A673 (cell line): Measurements from ENCODE around the gene RBMY1E. TPM values are rescaled to one million over a fixed set of nuclear protein-coding genes. Genes with fewer than 3 reads are reported as not detected.
"Not testable (repeated sequence)": the region's sequence is repeated elsewhere in the genome, so short reads cannot be mapped to it uniquely, and the experiment has no call there.

Source experiments
- Bru-seq: library from RNA; stranded (reverse); fragments of 400-500 nt; gene quantifications from one replicate; lab custom pipeline; 2021; lab: Mats Ljungman, UMichigan
- BruChase-seq, 2 experiments: library from RNA; stranded (reverse); fragments of 400-500 nt; gene quantifications; one replicate each; lab custom pipeline; 2021; lab: Mats Ljungman, UMichigan
- BruUV-seq: library from RNA; stranded (reverse); fragments of 400-500 nt; replicated peaks from 2 replicates; lab custom pipeline; 2021; lab: Mats Ljungman, UMichigan
- CTCF ChIA-PET: fragments of 300-600 bp; sonication (Branson Sonifier 250); formaldehyde crosslinking; loops from one replicate; lab custom pipeline; 2022; ENCODE audit warnings: antibody characterized with exemption; lab: Charles Lee
- POLR2A ChIA-PET: fragments of 300-600 bp; sonication (Branson Sonifier 250); formaldehyde crosslinking; loops from one replicate; lab custom pipeline; 2022; ENCODE audit warnings: antibody characterized with exemption; ENCODE audit not compliant: low non-redundant PET; lab: Charles Lee
- DNase-seq: peaks from one replicate; pipeline ENCODE4 v3.0.0-alpha.2; 2015; ENCODE audit warnings: low spot score
- H3K27ac ChIP-seq: fragments of 200-600 bp; sonication (generic); 2 replicates; pipeline ENCODE4 v1.5.1; 2016; ENCODE audit warnings: mixed run types, low read depth, mild to moderate bottlenecking, mixed read lengths, antibody characterized with exemption, low read length; ENCODE audit not compliant: poor library complexity, severe bottlenecking
- H3K27me3 ChIP-seq: fragments of 200-600 bp; sonication (generic); replicated peaks from 2 replicates; pipeline ENCODE4 v1.6.1; 2017; ENCODE audit warnings: mixed run types, low read depth, mild to moderate bottlenecking, mixed read lengths, antibody characterized with exemption, low read length; ENCODE audit not compliant: insufficient read depth, poor library complexity
- H3K36me3 ChIP-seq: fragments of 200-600 bp; sonication (generic); 2 replicates; pipeline ENCODE4 v1.6.1; 2016; ENCODE audit warnings: mixed run types, mild to moderate bottlenecking, mixed read lengths, antibody characterized with exemption, low read length; ENCODE audit not compliant: insufficient read depth, poor library complexity, severe bottlenecking
- H3K4me1 ChIP-seq: fragments of 200-600 bp; sonication (generic); 2 replicates; pipeline ENCODE4 v1.6.1; 2017; ENCODE audit warnings: mixed run types, mild to moderate bottlenecking, mixed read lengths, antibody characterized with exemption, low read length; ENCODE audit not compliant: insufficient read depth, poor library complexity, severe bottlenecking
- H3K4me3 ChIP-seq: fragments of 200-600 bp; sonication (generic); 2 replicates; pipeline ENCODE4 v1.5.1; 2016; ENCODE audit warnings: low read depth, mixed run types, mild to moderate bottlenecking, mixed read lengths, low read length; ENCODE audit not compliant: poor library complexity, severe bottlenecking
- H3K9me3 ChIP-seq: fragments of 200-600 bp; sonication (generic); 2 replicates; pipeline ENCODE4 v1.6.1; 2016; ENCODE audit warnings: mixed run types, low read depth, mild to moderate bottlenecking, mixed read lengths, antibody characterized with exemption, low read length; ENCODE audit not compliant: poor library complexity, severe bottlenecking
- intact Hi-C: fragments of 100-400 bp; cut with micrococcal nuclease; formaldehyde crosslinking; loops from one replicate; pipeline ENCODE4 v1.10.0; 2022; ENCODE audit not compliant: unreplicated experiment
- long read RNA-seq: library from polyadenylated mRNA; stranded (forward); transcript quantifications from one replicate; pipeline ENCODE4 v2.0.0, GENCODE V29; 2022
- total RNA-seq: library from RNA; stranded (reverse); gene quantifications from 2 replicates; pipeline ENCODE4 v1.2.3, GENCODE V29; 2021

The RBMY1E gene
- total RNA-seq = not detected in 2 replicates
- not detected for Bru-seq, nascent RNA
- not detected for BruChase-seq, experiment 1, labeled RNA remaining after a 2-hour chase
- not detected for BruChase-seq, experiment 2, labeled RNA remaining after a 6-hour chase
- long read RNA-seq = 0 reads

- DNase-seq, intact Hi-C loops, H3K27ac ChIP-seq, H3K9me3 ChIP-seq, POLR2A ChIA-PET, H3K36me3 ChIP-seq, CTCF ChIA-PET, BruUV-seq, H3K27me3 ChIP-seq, H3K4me3 ChIP-seq, H3K4me1 ChIP-seq: not testable (repeated sequence)
Observed at GRCh38 chrY:21917932-21918331, at the start of gene RBMY1E. Gene RBMY1E, minus strand, starts transcription at chrY:21918032. Its CDS starts 1,978 bp downstream, at chrY:21916054.

- H3K27me3 ChIP-seq, POLR2A ChIA-PET, intact Hi-C loops, BruUV-seq, H3K4me3 ChIP-seq, DNase-seq, CTCF ChIA-PET, H3K36me3 ChIP-seq, H3K4me1 ChIP-seq, H3K9me3 ChIP-seq, H3K27ac ChIP-seq: not testable (repeated sequence)
Observed at GRCh38 chrY:21894426-21894825, 23.4 kb downstream of the RBMY1E start, which contains the start of gene RBMY1D. Gene RBMY1D, minus strand, starts transcription at chrY:21894526. Its CDS starts 2,013 bp downstream, at chrY:21892513.

GRCh38 chrY:21869407-21870076, 48.3 kb downstream of the RBMY1E start:
- H3K9me3 ChIP-seq, intact Hi-C loops, BruUV-seq, H3K27ac ChIP-seq, H3K4me1 ChIP-seq, DNase-seq, POLR2A ChIA-PET, CTCF ChIA-PET, H3K4me3 ChIP-seq, H3K27me3 ChIP-seq, H3K36me3 ChIP-seq: not testable (repeated sequence)

Other genes with a start within 250 kb of the RBMY1E start
- gene RBMY1D, start 23.5 kb downstream of the RBMY1E start, total RNA-seq = not detected in 2 replicates